Measurements from ENCODE around the gene GALNT2.

The GALNT2 gene

GRCh38 chr1:230191855-230192254 lies 124.8 kb downstream of the GALNT2 start:
- no peak for DNase-seq

GRCh38 chr1:230194525-230194924 lies 127.5 kb downstream of the GALNT2 start:
- DNase-seq: no peak

GRCh38 chr1:230195199-230195598 lies 128.2 kb downstream of the GALNT2 start:
- DNase-seq: no peak

GRCh38 chr1:230196077-230196476 lies 129.0 kb downstream of the GALNT2 start:
- no peak for DNase-seq

- DNase-seq: no peak
Observed at GRCh38 chr1:230197644-230198567, 130.9 kb downstream of the GALNT2 start.

GRCh38 chr1:230199034-230199433 lies 132.0 kb downstream of the GALNT2 start:
- DNase-seq: no peak

- no peak for DNase-seq
Observed at GRCh38 chr1:230199554-230199953, 132.5 kb downstream of the GALNT2 start.

- no peak for DNase-seq
Observed at GRCh38 chr1:230200276-230200675, 133.2 kb downstream of the GALNT2 start.

GRCh38 chr1:230201445-230201844 lies 134.4 kb downstream of the GALNT2 start:
- no peak for DNase-seq

GRCh38 chr1:230204842-230205241 lies 137.8 kb downstream of the GALNT2 start:
- DNase-seq: no peak

- DNase-seq: peak; percentile 77
Observed at GRCh38 chr1:230205719-230206198, 138.7 kb downstream of the GALNT2 start.

- DNase-seq: no peak
Observed at GRCh38 chr1:230206207-230206606, 139.2 kb downstream of the GALNT2 start.

GRCh38 chr1:230206976-230207375 lies 139.9 kb downstream of the GALNT2 start:
- no peak for DNase-seq

- no peak for DNase-seq
Observed at GRCh38 chr1:230207598-230207997, 140.6 kb downstream of the GALNT2 start.

GRCh38 chr1:230208619-230209261 lies 141.7 kb downstream of the GALNT2 start:
- no peak for DNase-seq

- peak; percentile 32 for DNase-seq
Observed at GRCh38 chr1:230210326-230210980, 143.4 kb downstream of the GALNT2 start.

- DNase-seq: no peak
Observed at GRCh38 chr1:230210981-230211336, 143.9 kb downstream of the GALNT2 start.

GRCh38 chr1:230211436-230212145 lies 144.6 kb downstream of the GALNT2 start:
- DNase-seq: no peak

- no peak for DNase-seq
Observed at GRCh38 chr1:230212405-230212936, 145.4 kb downstream of the GALNT2 start.

- DNase-seq: peak; percentile 50
Observed at GRCh38 chr1:230215031-230215430, 148.0 kb downstream of the GALNT2 start.

GRCh38 chr1:230215529-230215928 lies 148.5 kb downstream of the GALNT2 start:
- no peak for DNase-seq

GRCh38 chr1:230216896-230217295 lies 149.9 kb downstream of the GALNT2 start:
- no peak for DNase-seq
